GM12892 (cell line): Measurements from ENCODE around the gene TMEM209.

Experiments used
- POLR2A ChIP-seq: IDR thresholded peaks from 2 replicates; pipeline ENCODE4 v1.6.1; 2011; ENCODE audit warnings: low read depth, low read length, control low read depth
- POLR2AphosphoS5 ChIP-seq: IDR thresholded peaks from 2 replicates; pipeline ENCODE4 v1.6.1; 2011; ENCODE audit warnings: low read depth, low read length, control low read depth
- TAF1 ChIP-seq: IDR thresholded peaks from 2 replicates; pipeline ENCODE4 v1.6.1; 2011; ENCODE audit warnings: low read depth, mild to moderate bottlenecking, control low read depth, low read length, borderline replicate concordance

- TF ChIP-seq POLR2A: no peak
- no peak for TF ChIP-seq TAF1
- no peak for TF ChIP-seq POLR2AphosphoS5
Observed at GRCh38 chr7:130208516-130208915, 3.3 kb upstream of the TMEM209 start.
